Cerebellar nuclear complex (tissue), 1 donor: Measurements from ENCODE around the gene ADRA1B.

Experiments used
- DNase-seq, 2 experiments: peaks; one replicate each; lab custom pipeline; 2025; lab: John Stamatoyannopoulos, UW

The ADRA1B gene

DNA sequence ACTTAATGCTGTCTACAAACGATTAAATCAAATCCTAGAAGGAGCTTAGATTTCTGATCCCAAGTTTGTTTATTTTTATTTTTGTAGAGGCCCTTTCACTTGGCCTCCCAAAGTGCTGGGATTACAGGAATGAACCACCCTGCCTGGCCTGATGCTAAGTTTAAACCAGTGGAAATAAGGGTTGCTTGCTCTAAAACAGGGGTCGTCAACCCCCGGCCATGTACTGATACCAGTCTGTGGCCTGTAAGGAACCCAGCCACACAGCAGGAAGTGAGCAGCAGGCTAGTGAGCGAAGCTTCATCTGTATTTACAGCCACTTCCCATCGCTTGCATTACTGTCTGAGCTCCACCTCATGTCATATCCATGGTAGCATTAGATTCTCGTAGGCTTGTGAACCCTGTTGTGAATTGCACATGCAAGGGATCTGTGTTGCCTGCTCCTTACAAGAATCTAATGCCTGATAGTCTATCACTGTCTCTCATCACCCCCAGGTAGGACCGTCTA is 104.0 kb downstream of the ADRA1B start:
- no peak for DNase-seq

DNA sequence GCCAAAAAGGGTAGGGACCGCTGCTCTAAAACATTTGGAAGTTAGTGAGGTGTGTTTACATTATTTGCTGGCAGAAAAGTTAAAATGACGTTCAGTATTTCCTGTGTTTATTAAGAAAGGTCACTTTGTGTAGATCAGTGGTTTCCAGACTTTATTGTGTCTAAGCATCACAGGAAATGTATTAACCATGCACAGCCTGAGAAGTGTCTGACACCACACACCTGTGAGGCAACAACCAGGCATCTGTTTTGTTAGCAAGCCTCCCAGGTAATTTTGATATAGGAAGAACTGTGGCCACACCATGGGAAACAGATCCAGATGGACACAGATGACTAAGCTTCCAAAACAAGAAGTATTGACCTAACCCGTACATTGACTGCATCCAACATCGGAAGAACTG is 104.7 kb downstream of the ADRA1B start:
- DNase-seq = no peak

DNA sequence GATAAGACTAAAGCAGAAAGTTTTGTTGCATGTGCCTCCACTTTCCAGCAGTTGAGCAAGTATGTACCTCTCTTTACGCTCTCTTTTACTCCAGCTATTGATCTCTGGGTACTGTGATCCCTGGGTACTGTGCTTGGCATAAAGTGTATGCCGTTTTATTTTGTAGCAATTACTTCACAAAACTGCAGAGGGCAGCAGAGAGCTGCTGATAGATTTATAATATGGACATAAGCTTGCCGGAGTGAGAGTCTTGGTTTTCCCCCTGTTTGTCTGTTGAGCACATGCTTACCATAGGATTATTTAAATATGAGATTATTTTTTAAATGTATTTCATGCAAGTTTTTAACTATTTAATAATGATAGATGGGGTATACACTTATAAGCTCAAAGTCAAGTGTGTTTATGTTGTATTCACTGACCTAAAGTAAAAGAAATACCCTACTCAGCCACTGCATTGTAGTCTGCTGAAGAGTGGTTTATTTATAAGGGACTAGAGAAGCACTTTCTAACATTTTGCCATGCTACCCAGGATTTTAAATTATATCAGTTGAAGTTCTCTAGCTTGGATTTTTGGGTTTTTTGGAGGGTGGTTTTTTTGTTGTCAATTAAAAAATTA is 105.7 kb downstream of the ADRA1B start:
- DNase-seq = peak in 1 of 2 experiments; percentile 65
